ENCODE measurements around the gene RAVER2.
"Not testable (repeated sequence)": the region's sequence is repeated elsewhere in the genome, so short reads cannot be mapped to it uniquely, and the experiment has no call there.

The RAVER2 gene

DNA sequence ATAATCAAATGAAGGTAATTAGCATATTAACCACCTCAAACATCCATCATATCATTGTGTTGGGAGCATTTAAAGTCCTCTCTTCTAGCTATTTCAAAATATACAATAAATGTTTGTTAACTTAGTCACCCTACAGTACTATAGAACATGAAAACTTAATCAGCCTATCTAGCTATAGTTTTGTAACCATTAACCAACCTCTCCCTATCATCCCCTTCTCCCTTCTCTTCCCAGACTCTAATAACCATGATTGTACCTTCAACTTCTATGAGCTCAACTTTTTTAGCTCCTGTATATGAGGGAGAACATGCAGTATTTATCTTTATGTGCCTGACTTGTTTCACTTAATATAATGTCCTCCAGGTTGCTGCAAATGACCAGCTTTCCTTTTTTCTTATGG, 54.0 kb downstream of the RAVER2 start:
- no peak for DNase-seq (ENCODE audit: low read depth)
- H3K4me3 ChIP-seq (ENCODE audit: low read depth, low read length) = no peak overlapping the region

DNA sequence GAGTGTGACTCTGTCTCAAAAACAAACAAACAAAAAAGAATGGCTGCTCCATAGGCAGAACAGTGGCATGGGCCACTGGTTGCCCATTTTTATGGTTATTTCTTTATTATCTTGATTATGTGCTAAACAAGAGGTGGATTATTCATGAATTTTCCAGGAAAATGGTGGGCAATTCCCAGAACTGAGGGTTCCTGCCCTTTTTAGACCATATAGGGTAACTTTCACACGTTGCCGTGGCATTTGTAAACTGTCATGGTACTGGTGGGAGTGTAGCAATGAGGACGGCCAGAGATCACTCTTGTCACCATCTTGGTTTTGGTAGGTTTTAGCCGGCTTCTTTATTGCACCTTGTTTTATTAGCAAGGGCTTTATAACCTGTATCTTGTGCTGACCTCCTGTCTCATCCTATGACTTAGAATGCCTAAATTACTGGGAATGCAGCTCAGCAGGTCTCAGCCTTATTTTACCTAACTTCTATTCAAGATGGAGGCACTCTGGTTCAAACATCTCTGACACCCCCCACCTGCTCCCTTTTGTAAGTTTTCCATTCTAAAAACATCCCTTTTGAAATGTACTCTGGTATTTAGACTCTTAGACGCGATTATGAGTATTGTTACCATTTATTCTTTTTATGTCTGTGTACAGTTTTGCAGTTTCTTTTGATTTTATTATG, 57.1 kb downstream of the RAVER2 start:
- H3K4me3 ChIP-seq (ENCODE audit: low read depth, low read length) = no peak overlapping the region
- DNase-seq (ENCODE audit: low read depth) = no peak

DNA sequence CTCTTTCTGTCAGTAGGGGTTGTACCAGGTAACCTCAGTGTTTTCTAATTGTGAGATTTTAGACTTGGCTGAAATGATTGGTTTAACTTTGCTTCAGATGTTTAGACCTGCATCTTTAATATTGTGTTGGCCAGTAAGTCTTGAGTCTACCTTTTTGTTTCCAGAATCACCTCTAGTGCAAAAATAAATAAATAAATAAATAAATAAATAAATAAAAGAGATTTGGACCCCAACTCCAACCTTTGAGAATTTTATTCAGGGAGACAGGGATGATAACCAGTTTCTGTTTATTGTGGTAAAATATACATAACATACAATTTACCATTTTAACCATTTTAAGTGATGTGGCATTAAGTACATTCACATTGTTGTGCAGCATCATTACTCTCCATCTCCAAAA, 64.4 kb downstream of the RAVER2 start:
- no peak overlapping the region for H3K4me3 ChIP-seq (ENCODE audit: low read depth, low read length)

DNA sequence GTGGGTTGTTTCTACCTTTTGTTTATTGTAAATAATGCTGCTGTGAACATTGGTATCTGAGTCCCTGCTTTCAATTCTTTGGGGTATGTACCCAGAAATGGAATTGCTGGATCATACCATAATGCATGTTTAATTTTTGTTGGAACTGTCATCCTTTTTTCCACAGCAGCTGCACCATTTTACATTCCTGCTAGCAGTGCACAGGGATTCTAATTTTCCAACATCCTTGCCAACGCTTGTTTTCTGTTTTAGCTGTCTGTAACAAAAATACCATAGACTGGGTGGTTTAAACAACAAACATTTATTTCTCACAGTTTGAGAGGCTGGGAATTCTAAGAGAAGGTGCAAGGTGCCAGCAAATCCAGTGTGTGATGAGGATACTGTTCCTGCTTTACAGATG, 65.1 kb downstream of the RAVER2 start:
- H3K4me3 ChIP-seq (ENCODE audit: low read depth, low read length) = no peak overlapping the region
- DNase-seq (ENCODE audit: low read depth) = no peak

More for the DNA sequence above, 64.4 kb downstream of the RAVER2 start:
- no peak for DNase-seq (ENCODE audit: low read depth)

DNA sequence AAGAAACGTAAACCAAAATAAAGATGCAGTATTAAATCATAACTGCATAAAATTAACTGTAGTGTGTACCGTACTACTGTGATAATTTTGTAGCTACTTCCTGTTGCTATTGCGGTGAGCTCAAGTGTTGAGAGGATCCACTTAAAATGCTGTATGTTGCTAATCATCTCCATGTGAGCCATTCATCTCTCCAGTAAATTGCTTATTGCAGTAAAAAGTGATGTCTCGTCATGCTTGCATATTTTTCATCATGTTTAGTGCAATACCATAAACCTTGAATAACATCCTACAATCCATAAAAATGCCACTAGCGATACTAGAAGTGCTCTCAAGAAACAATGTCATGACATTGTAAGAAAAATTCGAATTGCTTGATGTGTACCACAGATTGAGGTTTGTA, 66.3 kb downstream of the RAVER2 start:
- DNase-seq (ENCODE audit: low read depth) = no peak

DNA sequence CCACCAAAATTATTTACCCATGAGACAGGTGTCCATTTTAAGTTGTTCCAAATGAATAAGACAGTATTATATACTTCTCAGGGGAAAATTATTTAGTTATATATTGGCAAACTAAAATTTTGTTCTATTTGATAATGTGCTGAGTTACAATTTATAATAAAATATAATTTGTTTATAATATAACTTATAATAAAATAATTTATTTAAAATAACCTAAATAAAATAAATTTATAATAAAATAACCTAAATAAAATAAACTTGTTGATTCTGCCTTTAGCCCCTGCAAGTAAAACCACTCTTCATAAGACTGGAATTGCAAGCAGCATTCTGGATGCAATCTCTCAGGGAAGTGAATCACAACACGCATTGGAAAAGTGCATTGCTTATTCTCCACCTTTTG, 69.6 kb downstream of the RAVER2 start:
- no peak overlapping the region for H3K4me3 ChIP-seq (ENCODE audit: low read depth, low read length)
- DNase-seq (ENCODE audit: low read depth) = no peak

More for the DNA sequence above, 66.3 kb downstream of the RAVER2 start:
- no peak overlapping the region for H3K4me3 ChIP-seq (ENCODE audit: low read depth, low read length)

DNA sequence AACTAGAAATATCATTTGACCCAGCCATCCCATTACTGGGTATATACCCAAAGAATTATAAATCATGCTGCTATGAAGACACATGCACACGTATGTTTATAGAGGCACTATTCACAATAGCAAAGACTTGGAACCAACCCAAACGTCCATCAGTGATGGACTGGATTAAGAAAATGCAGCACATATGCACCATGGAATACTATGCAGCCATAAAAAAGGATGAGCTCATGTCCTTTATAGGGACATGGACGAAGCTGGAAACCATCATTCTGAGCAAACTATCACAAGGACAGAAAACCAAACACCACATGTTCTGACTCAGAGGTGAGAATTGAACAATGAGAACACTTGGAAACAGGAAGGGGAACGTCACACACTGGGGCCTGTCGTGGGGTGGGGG, 72.5 kb downstream of the RAVER2 start:
- not testable (repeated sequence) for H3K4me3 ChIP-seq (ENCODE audit: low read depth, low read length); DNase-seq (ENCODE audit: low read depth)

DNA sequence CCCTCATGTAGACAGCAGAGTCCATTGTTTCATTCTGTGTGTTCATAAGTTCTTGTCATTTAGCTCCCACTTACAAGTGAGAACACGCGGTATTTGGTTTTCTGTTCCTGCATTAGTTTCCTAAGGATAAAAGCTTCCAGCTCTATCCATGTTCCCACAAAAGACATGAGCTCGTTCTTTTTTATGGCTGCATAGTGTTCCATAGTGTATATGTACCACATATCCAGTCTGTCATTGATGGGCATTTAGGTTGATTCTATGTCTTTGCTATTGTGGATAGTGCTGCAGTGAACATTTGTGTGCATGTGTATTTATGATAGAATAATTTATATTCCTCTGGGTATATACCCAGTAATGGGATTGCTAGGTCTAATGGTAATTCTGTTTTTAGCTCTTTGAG, 75.7 kb downstream of the RAVER2 start:
- DNase-seq (ENCODE audit: low read depth); H3K4me3 ChIP-seq (ENCODE audit: low read depth, low read length): not testable (repeated sequence)

DNA sequence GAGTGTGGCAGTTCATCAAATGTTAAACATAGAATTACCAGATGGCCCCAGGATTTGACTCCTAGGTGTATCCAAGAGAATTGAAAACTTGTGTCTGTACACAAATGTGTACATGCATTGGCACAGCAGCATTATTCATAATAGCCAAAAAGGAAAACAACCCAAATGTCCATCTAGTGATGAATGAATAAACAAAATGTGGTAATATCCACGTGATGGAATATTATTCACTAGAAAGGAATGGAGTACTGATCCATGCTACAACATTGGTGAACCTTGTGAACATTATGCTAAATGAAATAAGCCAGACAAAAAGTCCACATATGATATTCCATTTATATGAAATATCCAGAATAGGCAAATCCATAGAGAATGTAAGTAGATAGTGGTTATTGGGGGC, 77.7 kb downstream of the RAVER2 start:
- DNase-seq (ENCODE audit: low read depth) = no peak
- H3K4me3 ChIP-seq (ENCODE audit: low read depth, low read length) = no peak overlapping the region

DNA sequence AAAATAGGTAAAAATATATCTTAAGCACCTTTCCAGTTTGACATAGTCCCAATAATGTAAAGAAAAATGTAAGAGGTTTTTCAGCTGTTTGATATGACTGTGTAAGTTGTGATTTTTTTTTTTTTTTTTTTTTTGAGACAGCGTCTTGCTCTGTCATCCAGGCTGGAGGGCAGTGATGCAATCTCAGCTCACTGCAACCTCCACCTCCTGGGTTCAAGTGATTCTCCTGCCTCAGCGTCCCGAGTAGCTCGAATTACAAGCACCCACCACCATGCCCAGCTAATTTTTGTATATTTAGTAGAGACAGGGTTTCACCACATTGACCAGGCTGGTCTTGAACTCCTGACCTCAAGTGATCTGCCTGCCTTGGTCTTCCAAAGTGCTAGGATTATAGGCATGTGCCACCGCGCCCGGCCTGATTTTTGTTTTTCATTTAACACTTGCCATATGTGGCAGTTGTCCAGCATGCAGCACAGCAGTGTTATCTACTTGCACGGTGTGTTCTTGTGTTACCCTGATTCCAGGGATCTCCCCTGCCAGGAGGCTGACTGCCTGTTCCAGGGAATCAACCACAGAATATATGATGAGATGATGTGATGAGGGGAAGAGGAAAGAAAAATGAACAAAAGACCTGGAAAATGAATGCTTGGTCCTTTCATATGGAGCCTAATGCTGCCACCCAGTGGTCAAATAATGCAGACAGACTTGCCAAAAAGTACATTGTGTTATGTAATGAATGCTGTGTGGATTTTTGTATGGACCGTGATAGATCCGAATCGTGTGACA, 79.0 kb downstream of the RAVER2 start:
- H3K4me3 ChIP-seq (ENCODE audit: low read depth, low read length) = no peak overlapping the region
- DNase-seq (ENCODE audit: low read depth) = peak; percentile 39

DNA sequence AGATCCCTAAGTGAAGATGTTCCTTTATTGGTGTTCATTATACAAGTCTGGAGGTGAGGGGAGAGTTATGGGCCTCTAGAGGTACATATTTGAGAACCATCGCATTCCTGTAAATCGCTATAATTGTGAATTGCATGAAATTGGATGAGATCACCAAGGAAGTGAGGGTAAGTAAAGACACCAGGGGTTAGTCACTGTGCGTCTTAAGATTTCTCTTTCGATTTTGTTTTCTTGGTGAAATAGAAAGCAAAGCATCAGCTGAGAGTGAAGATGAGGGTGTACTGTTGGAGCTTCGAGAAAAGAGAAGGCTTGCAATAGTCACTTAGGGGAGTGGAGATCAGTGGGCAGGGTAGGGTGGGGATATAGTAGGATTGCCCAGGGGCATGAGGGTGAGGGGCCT, 82.1 kb downstream of the RAVER2 start:
- peak; percentile 31 for DNase-seq (ENCODE audit: low read depth)
- no peak overlapping the region for H3K4me3 ChIP-seq (ENCODE audit: low read depth, low read length)

DNA sequence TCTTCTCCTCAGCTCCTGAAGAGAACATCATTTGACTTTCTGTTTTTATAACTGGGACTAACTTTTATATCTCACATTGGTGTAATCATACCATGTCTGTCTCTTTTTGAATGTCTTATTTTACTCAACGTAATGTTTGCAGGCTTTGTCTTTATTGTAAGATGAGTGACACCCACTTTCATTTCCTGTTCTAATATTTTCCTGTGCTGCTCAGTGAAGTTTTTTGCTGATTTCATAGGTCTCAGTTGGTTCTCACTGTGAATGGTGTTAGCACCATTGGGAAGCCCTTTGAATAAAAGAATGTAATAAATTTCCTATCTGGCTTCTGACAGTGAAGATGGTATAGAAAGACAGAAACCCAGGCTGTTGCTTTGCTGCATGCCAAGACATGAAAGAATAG, 84.0 kb downstream of the RAVER2 start:
- no peak for DNase-seq (ENCODE audit: low read depth)

DNA sequence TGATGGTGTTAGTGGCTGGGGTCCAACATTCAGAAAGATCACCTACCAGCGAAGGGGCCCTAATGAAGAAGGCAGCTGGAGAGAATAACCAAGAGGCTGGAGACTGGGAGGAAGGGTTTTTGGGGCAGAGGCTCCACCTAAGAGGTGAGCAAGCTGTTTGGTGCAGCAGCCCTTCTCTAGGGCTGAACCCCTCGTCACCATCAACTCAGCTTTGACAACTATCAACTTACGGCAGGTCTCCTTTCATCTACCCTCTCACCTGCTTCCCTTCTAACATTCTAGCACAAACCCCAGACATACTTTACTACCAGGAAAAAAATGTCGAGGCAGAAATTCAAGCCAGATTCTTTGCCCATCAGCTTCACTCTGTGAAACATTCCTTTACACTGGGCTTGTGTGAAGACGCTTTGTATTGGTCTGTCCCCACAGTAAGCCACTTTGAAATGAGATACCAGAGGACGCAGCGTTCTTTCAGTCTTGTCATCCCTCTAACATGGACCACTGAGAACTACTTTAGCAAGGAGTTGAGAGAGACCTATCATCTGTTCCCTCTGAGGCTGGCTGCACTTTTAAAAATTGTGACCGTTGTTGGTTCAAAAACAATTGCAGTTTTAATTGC, 84.6 kb downstream of the RAVER2 start:
- DNase-seq (ENCODE audit: low read depth) = no peak
- H3K4me3 ChIP-seq (ENCODE audit: low read depth, low read length) = no peak overlapping the region

More for the DNA sequence above, 84.0 kb downstream of the RAVER2 start:
- no peak overlapping the region for H3K4me3 ChIP-seq (ENCODE audit: low read depth, low read length)

DNA sequence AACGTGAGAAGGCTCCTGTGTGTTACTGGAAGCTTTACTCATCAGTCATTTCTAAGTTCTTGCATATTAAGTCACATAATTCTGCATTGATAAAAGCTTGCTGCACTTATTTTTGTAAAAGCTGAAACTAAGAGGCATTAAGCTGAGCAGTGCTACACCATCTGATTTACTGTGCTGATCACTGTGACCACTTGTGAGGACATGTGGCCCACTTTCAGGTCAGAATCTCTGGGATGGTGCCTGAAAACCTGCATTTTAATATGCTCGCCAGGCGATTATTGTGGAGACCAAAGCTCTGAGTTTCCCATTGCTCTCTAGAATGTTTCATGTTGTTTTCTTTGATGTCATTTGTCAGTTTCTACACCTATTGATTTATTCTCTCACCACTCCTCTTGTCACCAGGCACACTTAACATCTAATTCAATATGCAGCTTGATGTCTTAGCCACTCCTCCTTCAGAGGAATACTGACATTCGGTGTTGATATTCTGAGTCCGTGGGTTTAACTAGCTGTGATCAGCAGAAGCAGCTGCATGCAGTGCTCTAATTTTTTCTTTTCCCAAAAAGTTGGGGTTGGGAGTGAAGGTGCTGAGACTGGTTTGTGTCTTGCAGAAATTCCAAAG, 85.3 kb downstream of the RAVER2 start:
- no peak overlapping the region for H3K4me3 ChIP-seq (ENCODE audit: low read depth, low read length)
- no peak for DNase-seq (ENCODE audit: low read depth)

DNA sequence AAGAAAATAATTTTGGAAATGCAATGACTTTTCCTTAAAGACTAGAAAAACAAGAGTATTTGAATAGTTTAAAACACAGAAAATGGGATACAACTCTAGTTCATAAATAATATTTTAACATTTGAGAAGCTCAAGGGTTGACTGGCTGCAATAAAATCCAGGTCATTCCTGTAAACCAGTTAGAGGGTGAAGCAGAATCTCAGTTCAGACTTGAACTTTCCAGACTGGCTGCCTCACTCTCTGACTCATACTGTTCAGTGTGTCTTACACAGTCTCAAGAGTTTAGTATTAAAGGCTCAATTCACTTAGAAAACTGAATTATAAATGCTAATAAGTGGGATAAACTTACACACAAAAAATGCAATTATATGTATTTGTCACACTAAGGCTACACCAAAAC, 89.9 kb downstream of the RAVER2 start:
- peak; percentile 31 for DNase-seq (ENCODE audit: low read depth)
- no peak overlapping the region for H3K4me3 ChIP-seq (ENCODE audit: low read depth, low read length)

DNA sequence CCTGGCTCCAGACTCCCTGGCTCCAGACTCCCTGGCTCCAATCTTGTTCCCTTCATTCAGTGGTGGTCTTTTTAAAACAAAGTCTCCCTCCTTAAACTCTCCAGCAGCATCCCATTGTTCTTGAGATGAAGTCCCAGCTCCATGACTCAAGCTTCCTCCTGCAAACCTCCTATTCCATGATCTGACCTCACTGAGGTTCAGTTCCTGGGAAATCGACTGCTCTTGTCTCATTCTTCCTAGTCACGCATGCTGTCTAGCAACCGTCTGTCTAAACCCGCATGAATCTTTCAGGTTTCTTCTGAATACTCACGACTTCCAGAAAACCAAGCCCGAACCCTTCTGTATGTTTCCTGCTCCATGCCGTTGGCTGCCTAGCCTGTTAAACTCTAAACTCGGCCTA, 91.9 kb downstream of the RAVER2 start:
- no peak for DNase-seq (ENCODE audit: low read depth)
- no peak overlapping the region for H3K4me3 ChIP-seq (ENCODE audit: low read depth, low read length)

DNA sequence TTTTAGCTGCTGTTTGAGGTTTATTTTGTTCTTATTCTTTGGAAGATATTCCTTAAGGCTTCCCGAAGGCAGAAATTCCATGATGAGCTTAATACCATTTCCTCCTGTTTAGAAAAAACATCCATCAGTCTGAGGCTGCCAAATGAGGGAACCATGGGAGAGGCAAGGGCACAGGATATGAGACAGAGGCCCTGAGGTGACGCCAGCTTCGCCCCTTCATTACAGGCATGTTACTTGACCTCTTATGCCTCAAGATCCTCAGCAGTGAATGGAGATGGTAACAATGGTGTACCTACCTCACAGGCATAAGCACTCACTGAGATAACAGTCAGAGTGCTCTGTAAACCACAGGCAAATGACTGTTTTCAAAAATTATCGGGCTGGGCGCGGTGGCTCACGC, 93.6 kb downstream of the RAVER2 start:
- no peak overlapping the region for H3K4me3 ChIP-seq (ENCODE audit: low read depth, low read length)
- DNase-seq (ENCODE audit: low read depth) = no peak

DNA sequence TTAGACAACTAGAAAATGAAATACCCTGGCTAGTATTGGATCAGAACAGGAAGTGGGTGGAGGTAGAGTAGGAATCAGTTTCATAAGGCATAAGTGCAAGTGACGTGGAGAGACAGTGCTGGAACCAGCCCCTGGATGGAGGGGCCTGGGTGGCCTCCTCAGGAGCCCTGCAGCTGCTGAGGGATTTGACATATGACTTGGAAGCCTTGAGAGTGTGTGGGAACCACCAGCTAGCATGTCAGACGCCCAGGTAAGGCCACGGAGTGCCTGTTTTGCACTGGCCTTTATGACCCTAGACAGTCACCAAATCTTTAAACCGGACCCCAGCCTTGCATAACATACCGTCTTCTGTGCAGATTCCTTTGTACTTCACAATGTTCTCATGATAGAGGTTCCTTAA, 94.4 kb downstream of the RAVER2 start:
- no peak overlapping the region for H3K4me3 ChIP-seq (ENCODE audit: low read depth, low read length)
- DNase-seq (ENCODE audit: low read depth) = no peak

DNA sequence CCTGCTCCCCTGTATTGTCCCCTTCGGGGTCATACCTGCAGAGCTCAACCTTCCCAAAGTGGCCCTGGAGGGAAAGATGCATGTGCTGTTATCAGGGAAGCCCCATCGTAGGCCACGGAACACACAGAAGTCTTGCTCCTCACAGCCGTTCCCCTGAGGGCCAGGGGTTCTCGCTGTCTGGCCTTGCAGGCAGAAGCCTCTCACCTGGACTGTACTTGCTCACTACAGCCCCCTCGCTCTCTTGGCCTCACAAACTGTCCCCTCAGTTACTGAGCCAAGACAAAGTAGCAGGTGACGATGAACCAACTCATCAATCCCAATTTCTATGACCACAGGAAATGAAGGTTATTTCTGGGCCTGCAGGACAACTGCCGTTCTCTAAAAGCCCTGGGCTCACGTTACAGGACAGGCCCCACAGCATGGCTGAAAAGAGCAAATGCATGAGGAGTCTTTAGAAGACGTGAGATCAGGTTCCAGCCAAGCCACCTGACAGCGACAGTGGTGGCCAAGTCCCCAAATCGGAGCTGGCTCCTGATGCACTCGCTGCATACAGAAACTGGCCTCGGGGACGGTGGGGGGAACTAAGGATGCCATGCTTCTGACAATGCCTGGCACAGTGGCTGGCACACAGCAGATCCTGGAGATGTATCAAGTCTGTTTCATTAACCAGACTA, 95.0 kb downstream of the RAVER2 start:
- DNase-seq (ENCODE audit: low read depth) = no peak
- H3K4me3 ChIP-seq (ENCODE audit: low read depth, low read length) = no peak overlapping the region

All from skeletal muscle cell (primary cell).